ENCODE results near the gene KCTD8.

Gene KCTD8

DNA sequence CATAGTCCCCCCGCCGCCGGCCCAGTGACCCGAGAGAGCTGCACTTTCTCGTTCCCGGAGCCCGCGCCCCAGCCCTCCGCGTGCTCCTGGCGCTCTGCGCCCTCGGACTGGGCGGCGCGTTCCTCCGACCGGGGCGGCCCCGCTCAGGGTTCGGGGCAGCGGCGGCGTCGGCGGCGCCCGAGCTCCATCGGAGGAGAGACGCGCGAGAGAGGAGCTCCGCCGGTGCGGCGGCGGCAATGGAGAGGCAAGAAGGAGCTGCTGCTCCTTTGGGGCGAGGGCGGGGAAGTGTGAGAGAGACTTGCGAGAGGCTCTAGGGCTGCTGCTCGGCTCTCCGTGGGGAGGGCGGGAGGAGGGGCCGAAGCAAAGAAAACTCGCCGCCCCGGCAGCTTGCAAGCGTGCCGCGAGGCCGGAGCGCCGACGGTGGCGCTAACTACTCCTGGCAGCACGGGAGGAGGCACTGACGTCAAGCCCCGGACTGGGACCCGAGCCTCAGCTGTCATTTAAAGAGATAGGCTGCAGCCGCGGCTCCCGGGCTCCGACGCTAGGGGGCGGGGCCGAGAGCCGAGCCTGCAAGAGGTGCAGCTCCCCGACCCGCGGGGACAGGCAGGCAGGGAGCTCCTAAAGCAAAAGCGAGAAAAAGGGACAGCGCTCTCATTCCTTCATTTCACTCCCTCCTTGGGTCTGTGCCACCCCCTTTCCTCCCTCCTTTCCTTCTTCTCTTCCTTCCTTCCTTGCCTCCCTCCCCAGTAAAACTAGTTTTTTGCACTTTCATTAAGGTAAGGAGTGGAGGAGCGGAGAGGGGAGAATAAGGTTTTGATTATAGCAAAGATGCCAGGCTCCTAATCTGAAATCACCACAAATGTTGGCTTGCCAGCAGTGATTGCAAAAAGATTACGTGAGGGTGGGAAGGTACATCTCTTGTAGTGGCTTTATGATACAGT, at the start of gene KCTD8:
TSS of gene KCTD8 (minus strand) at position 289 of the 941 bp plus-strand sequence.
- in situ Hi-C loops (cut with MboI; ENCODE audit: low sequenced_read_pairs): no loop called here

DNA sequence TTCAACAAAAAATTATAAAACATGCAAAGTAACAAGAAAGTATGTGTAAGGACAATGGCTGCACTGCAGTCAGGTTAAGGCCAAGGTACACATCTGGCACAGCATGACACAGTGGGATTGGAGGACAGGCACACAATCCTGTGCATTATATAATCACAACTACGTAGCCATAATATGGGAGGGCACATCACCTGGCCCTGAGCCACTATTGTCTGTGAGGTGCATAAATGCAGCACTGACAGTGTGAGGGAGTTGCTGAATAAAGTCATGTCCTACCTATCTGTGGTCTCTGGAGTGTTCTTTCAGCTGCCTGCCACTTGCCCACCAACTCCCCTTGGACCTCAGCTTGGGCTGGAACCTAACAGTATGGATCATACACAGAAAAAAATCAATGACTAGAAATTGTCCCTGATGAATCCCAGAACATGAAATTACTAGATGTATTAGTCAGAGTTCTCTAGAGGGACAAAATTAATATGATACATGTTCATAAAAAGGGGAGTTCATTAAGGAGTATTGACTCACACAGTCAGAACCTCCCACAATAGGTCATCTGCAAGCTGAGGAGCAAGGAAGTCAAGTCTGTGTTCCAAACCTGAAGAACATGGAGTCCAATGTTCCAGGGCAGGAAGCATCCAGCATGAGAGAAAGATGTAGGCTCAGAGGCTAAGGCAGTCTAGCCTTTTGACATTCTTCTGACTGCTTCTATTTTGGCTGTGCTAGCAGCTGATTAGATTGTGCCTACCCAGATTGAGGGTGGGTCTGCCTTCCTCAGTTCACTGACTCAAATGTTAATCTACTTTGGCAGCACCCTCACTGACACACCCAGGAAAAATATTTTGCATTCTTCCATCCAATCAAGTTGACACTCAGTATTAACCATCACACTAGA, 46.4 kb upstream of the KCTD8 start:
- in situ Hi-C loops (cut with MboI; ENCODE audit: low sequenced_read_pairs): no loop called here

- in situ Hi-C loops (cut with MboI; ENCODE audit: low sequenced_read_pairs): no loop called here
These were observed 45.3 kb upstream of the KCTD8 start for GRCh38 chr4:44493924-44494323.

GRCh38 chr4:44487341-44487740, 38.7 kb upstream of the KCTD8 start:
- in situ Hi-C loops (cut with MboI; ENCODE audit: low sequenced_read_pairs): no loop called here

DNA sequence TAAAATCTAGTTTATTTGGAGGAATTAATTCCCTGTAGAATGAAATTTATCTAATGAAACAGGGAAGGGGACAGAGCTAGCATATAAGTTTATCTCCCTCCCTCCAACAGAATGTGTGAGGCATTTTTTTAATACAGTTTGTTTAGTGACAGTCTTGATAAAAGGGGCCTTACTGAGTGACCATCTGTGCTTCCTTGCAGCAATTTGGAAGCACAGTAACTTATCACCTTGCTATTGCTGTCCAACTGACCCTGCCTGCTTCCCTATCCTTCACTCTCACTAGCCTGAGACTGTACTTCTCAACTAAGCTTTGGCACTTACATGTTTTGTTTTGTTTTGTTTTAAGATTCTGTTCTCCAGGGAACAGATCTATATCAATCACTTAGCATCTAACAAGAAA, 31.1 kb upstream of the KCTD8 start:
- in situ Hi-C loops (cut with MboI; ENCODE audit: low sequenced_read_pairs): no loop called here

DNA sequence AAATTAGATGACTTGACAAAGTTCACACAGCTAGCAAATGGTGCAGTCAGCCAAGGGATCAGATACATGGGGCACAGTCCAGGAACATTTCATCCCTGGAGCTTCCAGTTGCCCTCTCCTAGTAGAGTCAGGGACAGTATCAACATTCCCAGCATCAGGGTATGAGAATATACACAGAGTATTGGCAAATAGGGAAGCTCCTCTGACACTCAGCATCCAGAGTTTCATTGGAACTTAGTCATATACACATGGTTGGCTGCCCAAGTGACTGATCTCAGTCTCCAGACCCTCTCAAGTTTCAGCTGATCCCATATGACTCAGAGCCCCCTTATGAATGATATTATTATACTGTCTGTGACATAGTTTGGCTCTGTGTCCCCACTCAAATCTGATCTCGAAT, 13.7 kb upstream of the KCTD8 start:
- in situ Hi-C loops (cut with MboI; ENCODE audit: low sequenced_read_pairs): no loop called here

DNA sequence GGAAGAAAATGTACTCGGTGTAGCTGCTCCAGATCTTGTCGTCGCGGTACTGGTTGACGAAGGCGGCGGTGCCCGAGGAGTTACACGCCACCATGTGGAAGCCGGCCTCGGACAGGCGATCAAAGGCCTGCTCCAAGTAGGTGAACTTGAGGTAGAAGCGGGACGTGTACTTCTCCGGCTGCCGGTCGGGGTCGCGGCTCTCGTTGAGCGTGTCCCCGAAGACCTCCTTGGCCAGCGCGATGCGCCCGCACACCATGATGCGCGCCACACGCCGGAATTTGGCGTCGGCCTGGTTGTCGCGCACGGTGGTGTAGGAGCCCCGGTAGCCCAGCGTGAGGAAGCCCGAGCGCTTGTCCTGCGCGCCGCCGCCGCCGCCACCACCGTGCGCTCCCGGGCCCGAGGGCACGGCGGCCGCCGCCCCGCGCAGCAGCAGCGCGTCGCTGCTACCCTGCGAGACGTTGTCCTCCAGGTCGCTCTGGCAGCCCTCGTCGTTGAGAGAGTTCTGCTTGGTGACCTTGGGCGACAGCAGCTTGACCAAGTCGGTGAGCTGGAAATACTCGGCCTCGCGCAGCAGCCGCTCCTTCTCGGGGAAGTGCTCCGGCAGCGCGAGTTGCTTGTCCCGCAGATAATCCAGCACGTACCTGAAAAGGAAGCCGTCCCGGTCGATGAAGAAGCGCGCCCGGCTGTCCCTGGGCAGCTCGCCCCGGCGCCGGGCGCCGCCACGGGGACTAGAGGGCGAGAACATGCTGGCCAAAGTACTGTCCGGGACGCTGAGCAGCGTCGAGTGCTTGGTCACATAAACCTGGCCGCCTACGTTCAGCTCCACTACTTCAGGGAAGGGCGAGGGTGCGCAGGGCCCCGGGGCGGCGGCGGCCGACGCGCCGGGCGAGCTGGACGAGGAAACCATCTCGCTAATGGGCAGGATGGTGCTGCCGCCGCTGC, 775 bp downstream of the KCTD8 start:
- in situ Hi-C loops (cut with MboI; ENCODE audit: low sequenced_read_pairs): no loop called here

- in situ Hi-C loops (cut with MboI; ENCODE audit: low sequenced_read_pairs): no loop called here
These were observed 1.6 kb downstream of the KCTD8 start for GRCh38 chr4:44446801-44447562.

DNA sequence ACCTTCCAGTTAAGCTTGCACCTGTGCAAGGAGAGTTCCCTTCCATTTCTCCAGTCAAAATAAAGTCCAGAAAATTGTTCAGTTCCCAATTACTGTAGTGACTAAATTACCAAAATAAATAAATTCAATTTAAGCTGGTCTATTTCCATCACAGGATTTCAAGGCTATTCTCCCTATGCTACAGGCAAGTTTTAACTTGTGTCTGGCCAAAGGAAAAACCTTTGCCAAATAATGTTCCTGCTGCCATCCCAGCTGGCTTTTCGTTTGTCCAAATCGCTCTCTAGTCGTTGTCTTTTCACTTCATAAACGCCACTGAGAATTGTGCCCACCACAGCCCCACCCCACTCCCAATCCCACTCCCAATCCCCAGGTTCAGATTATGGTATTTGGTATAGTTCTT, 2.4 kb downstream of the KCTD8 start:
- in situ Hi-C loops (cut with MboI; ENCODE audit: low sequenced_read_pairs): no loop called here

DNA sequence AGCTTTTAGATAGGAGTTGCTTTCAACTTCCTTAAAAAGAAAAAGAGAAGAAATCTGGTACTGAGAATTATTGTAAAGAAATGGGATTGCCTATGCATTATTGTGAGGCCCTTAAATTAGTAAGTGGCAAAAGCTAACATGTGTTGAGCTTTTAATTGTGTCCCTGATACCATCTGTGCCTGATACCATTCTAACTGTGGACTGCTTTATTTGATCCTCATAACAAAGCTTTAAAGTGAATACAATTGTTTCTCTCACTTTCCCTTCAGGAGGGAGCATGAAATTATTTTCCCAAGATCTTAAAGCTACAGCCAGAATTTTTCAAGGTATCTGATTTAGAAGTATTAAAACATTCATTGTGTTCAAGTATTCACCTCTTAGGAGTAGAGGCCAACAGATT, 9.9 kb downstream of the KCTD8 start:
- in situ Hi-C loops (cut with MboI; ENCODE audit: low sequenced_read_pairs): no loop called here

GRCh38 chr4:44434247-44434646, 14.4 kb downstream of the KCTD8 start:
- in situ Hi-C loops (cut with MboI; ENCODE audit: low sequenced_read_pairs): no loop called here

DNA sequence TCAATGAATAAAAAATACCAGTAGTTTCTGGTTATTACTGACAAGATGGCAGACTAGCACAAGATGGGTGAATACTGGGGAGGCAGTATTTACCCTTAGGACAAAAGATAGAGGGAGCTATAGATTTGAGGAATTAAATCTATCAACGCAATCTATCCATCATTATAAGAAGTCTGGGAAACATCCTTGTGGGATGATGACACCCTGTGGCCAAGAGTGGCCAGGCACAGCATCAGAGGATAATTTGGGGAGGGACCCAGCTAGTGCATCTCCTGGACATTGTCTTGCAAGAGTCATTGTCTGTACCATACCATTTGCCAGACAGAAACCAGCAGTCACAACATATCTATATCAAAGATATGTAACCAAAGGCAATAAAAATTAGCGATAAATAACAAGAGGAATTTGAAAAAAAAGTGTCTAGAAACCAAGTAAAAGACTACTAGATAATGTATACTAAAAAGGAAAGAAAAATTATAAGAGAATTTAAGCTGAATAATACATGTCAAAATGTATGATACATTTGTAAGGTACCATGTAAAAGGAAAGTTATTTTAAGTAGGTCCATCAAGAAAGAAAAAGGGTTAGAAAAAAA, 22.9 kb downstream of the KCTD8 start:
- in situ Hi-C loops (cut with MboI; ENCODE audit: low sequenced_read_pairs): no loop called here

- in situ Hi-C loops (cut with MboI; ENCODE audit: low sequenced_read_pairs): no loop called here
These were observed 25.7 kb downstream of the KCTD8 start for GRCh38 chr4:44422912-44423311.

GRCh38 chr4:44421330-44422065, 27.1 kb downstream of the KCTD8 start:
- in situ Hi-C loops (cut with MboI; ENCODE audit: low sequenced_read_pairs): no loop called here

DNA sequence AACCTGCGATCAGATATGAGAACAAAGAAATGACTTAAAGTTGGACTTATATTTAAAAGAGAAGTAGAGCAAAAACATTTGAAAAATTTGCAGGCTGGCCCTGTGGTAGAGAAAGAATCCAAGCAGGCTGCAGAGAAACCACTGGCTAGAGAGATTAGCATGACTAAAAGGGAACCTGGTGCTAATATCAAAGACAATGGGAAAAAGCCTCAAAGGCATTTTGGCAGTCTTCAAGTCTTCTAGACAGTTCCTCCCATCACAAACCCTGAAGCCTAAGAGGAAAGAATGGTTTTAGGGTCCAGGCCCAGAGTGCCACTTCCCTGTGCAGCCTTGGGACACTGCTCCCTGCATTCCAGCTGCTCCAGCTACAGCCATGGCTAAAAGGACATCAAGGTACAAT, 33.4 kb downstream of the KCTD8 start:
- in situ Hi-C loops (cut with MboI; ENCODE audit: low sequenced_read_pairs): no loop called here

DNA sequence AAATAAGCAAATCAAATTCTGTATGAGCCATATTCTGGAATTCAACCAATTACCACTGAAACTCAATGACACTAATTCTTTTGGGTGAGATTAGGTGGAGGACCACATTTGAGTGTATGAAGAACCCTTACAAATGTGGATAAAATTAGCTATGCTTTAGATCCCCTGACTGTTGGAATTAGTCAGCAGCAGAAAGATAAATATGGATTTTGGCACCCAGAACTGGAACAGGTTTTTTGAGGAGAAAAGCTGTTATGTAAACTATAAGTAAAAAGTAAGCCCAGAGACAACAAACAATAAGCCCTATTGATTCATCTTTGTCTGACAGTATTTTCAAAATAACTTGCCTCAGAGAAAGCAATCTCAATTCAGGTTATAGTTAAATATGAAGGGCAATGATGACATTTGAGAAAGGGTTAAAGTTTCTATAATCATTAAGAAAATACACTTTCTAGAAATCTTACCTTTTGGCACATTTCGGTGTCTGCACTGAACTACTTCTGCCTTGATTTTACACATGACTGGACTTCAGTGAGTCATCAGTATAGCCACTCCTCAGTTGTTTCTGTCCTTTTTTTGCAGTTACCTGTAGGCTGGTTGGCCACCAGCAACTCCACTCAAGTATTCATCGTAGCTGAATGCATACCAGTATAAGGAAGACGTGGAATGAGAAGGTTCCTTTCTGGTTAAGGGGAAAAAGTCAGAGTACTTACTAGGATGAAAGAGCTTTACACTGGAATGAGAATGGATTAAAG, 80.0 kb downstream of the KCTD8 start:
- in situ Hi-C loops (cut with MboI; ENCODE audit: low sequenced_read_pairs): no loop called here

- in situ Hi-C loops (cut with MboI; ENCODE audit: low sequenced_read_pairs): no loop called here
These were observed 94.4 kb downstream of the KCTD8 start for GRCh38 chr4:44354172-44354571.

DNA sequence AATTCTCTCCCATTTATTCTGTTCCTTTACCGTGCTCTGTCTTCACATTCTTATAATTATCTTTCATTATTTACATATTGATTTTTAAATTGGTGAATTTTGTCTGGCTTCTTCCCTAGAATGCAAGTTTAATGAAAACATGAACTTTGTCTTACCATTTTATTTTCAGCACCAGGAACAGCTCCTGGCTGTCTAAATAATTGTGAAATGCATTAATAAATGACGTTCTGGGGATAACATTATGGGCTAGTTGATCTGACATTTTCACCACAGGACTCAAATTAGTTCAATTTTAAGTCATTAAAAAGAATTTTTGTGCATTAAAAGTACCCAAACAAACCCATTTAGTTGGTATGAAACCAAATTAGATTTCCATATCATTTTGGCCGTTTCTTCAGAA, 97.5 kb downstream of the KCTD8 start:
- in situ Hi-C loops (cut with MboI; ENCODE audit: low sequenced_read_pairs): no loop called here
